IMR-90 (cell line): Measurements from ENCODE around the gene CTSL.

ENCODE experiments used
- BHLHE40 ChIP-seq: fragments of 150-350 bp; IDR thresholded peaks from 2 replicates; pipeline ENCODE4 v1.6.1; 2016; ENCODE audit warnings: mild to moderate bottlenecking, low read depth, low read length
- CTCF ChIP-seq: conservative IDR thresholded peaks from 2 replicates; pipeline ENCODE4 v1.5.1; 2012; ENCODE audit warnings: mild to moderate bottlenecking, low read depth, low read length, improper control_type of control experiment

DNA sequence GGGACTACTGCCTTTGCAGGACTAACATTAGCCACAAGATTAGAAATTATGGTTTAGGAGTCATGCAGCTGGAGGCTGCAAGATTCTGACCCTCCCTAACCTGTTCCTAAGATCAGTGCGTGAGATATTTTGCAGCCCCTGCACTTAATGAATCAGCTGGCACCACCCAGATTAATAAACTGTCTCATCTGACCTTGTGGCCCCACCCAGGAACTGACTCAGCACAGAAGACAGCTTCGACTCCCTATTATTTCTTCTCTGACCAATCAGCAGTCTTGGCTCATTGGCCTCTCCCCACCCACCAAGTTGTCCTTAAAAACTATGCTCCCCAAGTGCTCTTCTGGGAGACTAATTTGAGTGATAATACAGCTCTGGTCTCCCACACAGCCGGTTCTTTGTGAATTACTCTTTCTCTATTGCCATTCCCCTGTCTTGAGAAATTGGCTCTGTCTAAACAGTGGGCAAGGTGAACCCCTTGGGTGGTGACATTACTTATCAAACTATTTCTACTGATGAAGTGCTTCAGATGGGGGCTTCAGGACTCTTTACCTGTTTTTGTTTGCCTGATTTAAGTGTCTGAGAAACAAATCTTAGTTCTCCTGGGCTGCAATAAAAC, 17.0 kb downstream of the CTSL start:
- TF ChIP-seq CTCF (no peak), BHLHE40 (no peak)
